Adrenal gland (tissue), 5 donors: ENCODE data around the gene CARM1.

Experiments
- POLR2A ChIP-seq, 2 donors: fragments of 450-650 bp; IDR thresholded peaks; one replicate each; pipeline ENCODE4 v1.6.1; 2017; ENCODE audit warnings: antibody characterized with exemption in 2 of 2, mild to moderate bottlenecking in 2 of 2, moderate library complexity in 1 of 2
- TF ChIP-seq, protein P1 (sequence below), 6 experiments: fragments of 450-650 bp in 4 of 6; fragments of 200-600 bp in 2 of 6; sonication (generic) in 1 of 6; IDR thresholded peaks; 1 replicate in 5 of 6; 2 replicates in 1 of 6; pipeline versions ENCODE4 v1.5.1 to v1.8.0; 2016 to 2021; ENCODE audit warnings: antibody characterized with exemption in 6 of 6, mild to moderate bottlenecking in 2 of 6, moderate library complexity in 1 of 6
- donor health status: DM: no; HTN: no; CAD: no.

DNA sequence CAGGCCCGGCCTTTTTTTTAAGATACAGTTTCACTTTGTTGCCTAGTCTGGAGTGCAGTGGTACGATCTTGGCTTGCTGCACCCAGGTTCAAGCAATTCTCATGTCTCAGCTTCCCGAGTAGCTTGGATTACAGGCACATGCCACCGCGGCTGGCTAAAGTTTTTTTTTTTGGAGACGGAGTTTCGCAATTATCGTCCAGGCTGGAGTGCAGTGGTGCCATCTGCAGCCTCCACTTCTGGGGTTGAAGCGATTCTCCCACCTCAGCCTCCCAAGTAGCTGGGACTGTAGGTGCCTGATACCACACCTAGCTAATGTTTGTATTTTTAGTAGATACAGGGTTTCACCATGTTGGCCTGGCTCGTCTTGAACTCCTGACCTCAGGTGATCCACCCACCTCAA lies 4.9 kb upstream of the CARM1 start:
- TF ChIP-seq POLR2A (IDR thresholded peaks at IDR 0.05): no peak
- TF ChIP-seq, protein P1, sequence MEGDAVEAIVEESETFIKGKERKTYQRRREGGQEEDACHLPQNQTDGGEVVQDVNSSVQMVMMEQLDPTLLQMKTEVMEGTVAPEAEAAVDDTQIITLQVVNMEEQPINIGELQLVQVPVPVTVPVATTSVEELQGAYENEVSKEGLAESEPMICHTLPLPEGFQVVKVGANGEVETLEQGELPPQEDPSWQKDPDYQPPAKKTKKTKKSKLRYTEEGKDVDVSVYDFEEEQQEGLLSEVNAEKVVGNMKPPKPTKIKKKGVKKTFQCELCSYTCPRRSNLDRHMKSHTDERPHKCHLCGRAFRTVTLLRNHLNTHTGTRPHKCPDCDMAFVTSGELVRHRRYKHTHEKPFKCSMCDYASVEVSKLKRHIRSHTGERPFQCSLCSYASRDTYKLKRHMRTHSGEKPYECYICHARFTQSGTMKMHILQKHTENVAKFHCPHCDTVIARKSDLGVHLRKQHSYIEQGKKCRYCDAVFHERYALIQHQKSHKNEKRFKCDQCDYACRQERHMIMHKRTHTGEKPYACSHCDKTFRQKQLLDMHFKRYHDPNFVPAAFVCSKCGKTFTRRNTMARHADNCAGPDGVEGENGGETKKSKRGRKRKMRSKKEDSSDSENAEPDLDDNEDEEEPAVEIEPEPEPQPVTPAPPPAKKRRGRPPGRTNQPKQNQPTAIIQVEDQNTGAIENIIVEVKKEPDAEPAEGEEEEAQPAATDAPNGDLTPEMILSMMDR (IDR thresholded peaks at IDR 0.05): no peak
